Measurements from ENCODE around the gene KRTAP10-12.
"Not testable (repeated sequence)": the region's sequence is repeated elsewhere in the genome, so short reads cannot be mapped to it uniquely, and the experiment has no call there.

Gene KRTAP10-12, protein sequence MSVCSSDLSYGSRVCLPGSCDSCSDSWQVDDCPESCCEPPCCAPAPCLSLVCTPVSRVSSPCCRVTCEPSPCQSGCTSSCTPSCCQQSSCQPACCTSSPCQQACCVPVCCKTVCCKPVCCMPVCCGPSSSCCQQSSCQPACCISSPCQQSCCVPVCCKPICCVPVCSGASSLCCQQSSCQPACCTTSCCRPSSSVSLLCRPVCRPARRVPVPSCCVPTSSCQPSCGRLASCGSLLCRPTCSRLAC

DNA sequence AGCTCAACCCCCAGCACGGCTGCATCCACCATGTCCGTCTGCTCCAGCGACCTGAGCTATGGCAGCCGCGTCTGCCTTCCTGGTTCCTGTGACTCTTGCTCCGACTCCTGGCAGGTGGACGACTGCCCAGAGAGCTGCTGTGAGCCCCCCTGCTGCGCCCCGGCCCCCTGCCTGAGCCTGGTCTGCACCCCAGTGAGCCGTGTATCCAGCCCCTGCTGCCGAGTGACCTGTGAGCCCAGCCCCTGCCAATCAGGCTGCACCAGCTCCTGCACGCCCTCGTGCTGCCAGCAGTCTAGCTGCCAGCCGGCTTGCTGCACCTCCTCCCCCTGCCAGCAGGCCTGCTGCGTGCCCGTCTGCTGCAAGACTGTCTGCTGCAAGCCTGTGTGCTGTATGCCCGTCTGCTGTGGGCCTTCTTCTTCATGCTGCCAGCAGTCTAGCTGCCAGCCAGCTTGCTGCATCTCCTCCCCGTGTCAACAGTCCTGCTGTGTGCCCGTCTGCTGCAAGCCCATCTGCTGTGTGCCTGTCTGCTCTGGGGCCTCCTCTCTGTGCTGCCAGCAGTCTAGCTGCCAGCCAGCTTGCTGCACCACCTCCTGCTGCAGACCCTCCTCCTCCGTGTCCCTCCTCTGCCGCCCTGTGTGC lies at the start of gene KRTAP10-12:
Gene KRTAP10-12, plus strand, starts transcription at position 1 of the 639 bp plus-strand sequence. Its CDS starts 30 bp downstream, at position 31.
- DNase-seq, result not testable (repeated sequence)

DNA sequence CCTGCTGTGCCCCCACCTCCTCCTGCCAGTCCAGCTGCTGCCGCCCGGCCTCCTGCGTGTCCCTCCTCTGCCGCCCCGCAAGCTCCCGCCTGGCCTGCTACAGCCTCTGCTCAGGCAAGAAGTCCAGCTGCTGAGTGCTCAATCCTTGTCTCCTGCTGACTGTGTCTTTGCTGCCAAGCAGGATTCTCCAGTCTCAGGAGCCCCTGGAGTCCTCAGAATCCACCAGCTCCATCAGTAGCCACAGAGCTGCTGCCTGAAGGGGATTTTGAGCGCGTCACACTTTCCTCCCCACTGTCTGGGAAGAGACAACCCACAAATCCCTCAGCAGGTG lies 49.8 kb upstream of the KRTAP10-12 start:
- no peak for DNase-seq

DNA sequence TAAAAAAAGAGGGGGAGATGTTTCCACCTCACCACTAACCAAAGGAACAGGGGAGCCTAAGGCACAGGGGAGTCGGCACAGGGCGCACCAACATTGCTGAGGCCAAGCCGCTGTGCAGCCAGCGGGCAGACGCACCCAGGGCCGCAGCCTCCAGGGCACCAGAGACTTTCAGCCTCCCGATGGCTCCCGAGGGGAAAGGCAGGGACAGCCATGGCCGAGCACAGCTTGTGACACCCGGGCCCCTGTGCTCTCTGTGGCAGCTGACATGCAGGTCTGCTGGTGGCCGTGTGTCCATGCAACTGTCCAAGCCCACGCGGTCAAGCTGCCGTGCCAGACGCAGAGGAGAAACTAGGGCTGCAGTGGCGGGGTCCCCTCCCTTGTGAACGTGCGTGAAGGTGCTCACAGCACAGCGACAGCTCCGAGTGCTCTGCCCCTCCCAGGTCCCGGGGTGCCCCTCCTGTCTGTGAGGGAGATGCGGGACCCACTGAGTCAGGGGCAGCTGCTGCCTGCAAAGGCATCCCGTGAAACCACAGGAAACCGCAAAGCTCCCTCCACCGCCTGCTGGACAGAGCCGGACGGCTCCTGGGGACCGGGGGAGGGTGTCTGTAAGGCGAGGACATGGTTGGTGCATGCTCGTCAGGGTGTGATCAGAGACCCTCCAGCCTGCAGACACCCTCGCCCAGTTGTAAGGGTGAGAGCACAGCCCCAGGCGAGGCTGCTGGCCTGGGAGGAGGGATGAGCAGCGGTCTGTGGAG lies 48.2 kb upstream of the KRTAP10-12 start:
- DNase-seq, result no peak

DNA sequence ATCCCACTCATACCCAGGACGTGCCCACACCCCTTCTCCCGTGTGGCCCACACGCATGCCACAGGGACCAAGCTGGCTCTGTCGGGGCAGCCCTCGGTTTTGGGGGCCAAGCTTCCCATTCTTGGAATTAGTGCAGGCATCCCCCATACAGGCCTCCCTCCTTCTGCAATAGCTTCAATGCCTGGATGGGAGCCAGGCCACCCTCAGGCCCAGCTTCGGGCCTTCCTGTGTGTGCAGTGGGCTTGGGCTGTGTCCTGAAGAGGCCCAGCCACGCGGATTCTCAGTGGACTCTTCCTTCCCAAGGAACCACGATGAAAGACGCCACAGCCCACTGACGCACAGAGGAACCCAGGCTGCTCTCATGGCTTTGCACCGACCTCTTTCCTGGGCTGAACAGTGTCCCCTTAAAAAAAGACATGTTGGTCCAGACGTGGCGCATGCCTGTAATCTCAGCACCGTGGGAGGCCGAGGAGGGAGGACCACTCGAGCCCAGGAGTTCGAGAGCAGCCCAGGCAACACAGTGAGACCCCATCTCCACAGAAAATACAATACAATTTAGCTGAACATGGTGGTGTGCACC lies 47.4 kb upstream of the KRTAP10-12 start:
- DNase-seq, result no peak

DNA sequence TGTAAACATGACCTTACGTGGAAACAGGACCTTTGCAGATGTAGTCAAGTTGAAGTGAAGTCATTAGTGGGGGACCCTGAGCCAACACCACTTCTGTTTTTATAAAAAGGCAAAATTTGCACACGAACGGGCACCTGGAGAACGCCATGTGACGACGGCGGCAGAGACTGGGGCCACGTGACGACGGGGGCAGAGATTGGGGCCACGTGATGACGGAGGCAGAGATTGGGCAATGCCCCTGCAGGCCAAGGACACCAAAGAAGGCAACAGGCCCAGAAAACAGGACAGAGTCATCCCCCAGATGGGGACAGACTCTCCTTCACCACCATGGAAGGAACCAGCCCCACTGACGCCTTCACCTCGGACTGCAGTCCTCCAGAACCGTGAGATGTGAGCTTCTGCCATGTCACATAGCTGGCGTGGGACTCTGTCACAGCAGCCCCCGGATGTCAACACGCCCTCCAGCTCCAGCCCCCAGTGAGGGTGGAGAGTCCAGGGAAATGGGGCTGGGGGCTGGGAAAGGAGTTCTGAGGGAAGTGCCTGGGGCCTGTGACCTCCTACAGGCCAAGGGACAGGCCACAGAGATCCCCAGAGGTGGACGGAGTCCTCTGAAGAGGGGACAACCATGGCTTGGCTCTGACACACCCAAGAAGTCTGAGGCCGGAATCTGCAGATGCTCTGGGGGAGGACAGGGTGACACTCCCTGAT lies 46.6 kb upstream of the KRTAP10-12 start:
- DNase-seq, result no peak

DNA sequence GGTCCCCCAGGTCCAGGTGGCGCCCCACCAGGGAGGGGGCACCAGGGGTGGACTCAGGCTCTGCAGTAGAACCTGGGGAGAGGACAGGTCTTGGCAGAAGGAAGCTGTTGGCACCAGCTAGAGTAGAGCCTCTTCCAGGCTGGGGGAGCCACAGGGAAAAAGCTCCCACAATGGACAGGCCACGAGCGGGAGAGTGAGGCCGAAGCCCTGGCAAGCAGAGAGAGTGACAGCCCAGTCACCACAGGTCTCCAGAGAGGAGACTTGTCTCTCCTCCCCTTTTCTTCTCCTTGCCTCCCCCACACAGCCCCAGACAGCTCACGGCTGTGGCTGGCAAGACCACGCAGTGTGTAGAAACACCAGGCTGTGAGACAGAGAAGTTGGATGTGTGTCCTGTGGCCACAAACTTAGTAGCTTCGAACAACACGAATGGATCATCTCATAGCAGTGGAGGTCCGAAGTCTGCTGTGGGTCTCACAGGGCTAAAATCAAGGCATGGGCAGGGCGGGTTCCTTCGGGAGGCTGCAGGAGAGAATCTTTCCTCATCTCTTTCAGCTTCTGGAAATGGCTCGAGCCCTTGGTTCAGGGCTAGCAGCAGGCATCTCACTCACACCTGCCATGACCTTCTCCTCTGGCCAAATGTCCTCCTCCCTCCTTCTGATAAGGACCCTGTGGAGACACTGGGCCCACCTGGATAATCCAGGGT lies 45.8 kb upstream of the KRTAP10-12 start:
- DNase-seq, result no peak

DNA sequence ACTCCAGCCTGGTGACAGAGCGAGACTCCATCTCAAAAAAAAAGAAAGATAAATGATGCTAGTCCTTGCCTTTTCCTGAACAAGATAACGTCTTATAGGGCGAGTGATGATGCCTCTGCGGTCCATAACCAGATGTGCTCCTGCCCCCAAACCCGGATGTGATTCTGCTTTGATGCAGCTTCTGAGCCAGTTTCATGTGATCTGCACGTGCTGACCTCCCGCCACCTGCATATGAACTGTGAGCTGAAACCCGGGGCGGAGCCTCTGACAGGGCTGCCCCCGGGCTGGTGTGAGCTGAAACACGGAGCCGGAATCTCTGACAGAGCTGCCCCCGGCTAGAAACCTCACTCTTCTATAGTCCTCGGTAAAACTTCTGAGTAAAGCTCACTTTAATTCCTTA lies 43.8 kb upstream of the KRTAP10-12 start:
- no peak for DNase-seq

DNA sequence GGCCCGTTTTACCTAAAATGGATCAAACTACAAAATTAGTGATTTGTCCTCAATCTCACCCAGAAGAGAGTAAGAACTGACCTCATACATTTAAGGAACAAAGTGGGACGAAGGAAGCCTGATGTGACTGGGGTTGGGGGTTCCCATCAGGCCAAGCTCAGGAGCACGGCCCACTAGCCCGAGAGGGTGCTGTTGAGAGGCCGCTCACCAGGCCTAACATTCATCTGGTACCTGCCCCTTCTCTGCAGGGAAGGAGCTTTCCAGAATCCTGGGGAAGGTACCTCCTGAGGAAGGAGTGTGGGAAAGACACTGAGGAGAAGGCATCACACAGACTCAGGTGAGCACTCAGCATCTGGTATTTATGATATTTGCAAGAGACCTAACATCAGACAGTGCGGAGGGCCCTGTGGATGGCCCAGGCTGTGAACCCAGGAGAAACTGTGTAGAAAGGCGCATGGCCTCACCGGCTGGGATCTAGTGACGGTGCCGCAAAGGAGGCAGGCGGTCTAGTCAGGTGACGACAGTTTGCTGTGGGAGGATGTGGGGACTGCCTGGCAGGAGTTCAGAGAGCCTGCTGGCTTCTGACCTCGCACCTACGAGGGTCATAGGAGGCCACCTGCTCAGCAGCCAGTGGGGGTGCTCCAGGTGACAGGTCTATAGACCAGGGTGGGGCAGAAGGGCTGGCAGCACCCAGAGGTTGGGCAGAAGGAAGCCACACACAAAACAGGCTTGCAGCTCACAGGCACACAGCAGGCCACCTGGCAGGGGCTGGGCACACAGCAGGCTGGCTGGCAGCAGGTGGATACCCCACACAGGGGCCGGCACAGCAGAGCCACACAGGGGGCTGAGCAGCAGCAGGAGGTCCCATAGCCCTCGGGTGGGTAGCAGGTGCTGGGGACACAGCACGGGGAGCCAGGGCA lies 43.1 kb upstream of the KRTAP10-12 start:
- peak; percentile 83 for DNase-seq

DNA sequence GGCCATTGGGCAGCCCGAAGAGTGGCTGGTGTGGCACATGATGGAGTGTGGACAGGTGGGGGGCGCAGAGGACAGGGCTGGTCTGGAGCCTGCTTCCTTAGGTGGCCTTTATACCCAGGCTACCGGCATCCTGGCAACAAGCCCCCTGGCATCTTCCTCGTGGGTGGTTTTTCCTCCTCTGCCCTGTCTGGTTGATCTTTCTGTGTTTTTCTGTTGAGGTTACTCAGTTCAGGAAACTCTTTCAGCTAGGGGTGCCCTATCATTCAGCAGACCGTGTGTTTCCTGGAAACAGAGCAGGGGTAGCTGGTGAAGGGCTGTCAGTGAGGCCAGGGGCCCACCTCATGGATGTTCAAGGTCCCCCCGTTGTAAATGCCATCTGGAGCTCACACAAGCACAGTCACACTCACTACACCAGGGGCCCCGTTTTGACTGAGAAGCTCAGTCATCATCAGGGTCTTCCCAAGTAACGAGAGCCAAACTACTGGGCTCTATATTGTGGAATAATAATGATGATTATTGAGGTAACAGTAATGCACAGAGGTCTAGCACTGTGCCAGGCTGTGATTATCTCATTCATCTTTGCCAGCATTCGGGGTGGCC lies 42.3 kb upstream of the KRTAP10-12 start, which contains the start of gene KRTAP12-4:
Gene KRTAP12-4, minus strand, starts transcription at position 84 of the 600 bp plus-strand sequence. Its CDS starts 45 bp downstream, at position 39.
- no peak for DNase-seq

DNA sequence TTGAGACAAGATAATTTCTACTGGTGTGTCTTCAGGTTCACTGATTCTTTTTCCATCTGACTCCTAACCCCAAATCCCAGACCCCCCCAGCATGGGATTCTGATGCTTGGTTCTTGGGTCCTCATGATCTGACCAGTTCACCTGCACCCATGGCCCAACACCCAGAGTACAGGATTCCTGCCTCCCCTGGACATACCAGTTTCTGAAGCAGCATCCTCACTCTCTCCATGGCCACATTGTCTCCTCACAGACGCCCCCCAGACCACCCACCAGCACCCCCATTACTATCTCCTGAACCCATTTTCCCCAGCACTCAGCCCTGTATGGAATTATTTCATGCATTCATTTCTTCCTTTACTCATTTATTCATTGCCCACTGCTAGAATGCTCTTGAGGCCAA lies 40.1 kb upstream of the KRTAP10-12 start:
- DNase-seq, result no peak

DNA sequence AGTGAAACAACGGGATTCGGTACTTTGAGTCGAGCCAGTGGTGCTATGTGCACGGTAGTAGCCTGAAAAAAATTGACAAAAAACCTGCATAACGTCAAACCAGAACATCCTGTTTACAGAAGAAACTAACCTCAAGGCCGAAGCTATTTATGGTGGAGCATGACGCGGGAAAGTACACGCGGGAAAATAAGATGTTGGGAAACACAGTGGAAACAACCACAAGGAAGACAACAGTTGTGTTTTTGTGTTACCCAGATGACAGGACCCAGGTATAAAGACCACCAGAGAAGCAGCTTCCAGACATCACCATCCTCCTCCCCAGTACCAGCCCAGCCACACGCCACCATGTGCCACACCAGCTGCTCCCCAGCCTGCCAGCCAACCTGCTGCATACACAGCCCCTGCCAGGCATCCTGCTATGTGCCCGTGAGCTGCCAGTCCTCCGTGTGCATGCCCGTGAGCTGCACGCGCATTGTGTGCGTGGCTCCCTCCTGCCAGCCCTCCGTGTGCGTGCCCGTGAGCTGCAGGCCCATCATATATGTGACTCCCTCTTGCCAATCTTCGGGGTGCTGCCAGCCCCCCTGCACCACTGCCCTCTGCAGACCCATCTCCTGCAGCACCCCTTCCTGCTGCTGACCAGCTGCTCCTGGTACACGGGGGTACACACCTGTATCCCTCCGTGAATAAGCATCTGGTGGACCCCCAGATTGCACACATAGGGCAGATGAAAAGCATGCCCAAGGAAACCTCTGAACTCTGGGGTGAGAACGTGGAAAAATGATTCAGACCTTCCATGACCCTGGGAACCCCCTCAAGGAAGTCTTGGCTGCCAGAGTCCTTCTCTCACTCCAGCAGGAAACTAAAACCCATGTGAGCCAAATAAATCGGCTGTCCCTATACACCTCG lies 39.1 kb upstream of the KRTAP10-12 start, which contains the start of gene KRTAP12-3:
Gene KRTAP12-3, plus strand, starts transcription at position 298 of the 906 bp plus-strand sequence. Its CDS starts 48 bp downstream, at position 346.
- DNase-seq, result peak; percentile 65

DNA sequence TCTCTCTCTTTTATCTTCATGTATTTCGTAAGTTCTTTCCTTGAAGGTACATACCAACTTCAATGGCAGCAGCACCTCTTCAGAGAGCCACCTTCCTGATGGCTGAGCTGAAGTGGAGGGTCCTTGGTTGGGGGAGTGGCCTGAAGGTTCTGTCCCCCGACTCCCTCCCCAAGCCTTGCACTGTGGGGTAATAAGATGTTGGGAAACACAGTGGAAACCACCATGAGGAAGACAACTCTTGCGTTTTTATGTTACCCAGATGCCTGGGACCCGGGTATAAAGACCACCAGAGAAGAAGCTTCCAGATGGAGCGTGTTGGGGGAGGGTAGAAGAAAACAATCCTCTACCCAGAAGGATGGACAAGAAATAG lies 38.4 kb upstream of the KRTAP10-12 start:
- no peak for DNase-seq

DNA sequence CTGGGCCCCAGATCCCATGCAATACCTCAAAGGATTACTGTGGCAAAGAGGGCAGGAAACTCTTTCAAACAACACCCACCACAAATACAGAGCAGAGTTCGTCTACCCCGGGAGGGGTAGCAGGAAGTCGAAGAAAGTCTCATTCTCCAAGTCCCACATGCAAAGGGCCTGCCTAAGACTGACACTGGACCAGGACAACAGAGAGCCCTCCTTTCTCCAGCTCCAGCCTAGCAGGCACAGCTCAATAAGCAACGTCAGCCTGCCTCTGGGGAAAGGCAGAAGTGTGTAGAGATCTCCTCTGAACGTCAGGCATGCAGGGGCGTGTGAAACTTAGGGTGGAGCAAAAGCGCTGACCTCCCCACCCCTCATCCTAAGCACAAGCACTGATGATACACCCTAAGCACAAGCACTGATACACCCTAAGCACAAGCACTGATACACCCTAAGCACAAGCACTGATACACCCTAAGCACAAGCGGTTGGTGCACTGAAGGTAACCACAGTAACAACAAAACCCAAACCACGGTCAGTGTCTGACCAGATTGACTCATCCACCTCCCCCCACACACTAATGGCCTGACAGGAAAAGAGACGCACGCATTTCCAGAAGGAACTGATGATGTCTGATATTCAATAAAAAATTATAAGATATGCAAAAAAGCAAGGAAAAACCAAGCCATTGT lies 37.9 kb upstream of the KRTAP10-12 start:
- DNase-seq, result no peak

DNA sequence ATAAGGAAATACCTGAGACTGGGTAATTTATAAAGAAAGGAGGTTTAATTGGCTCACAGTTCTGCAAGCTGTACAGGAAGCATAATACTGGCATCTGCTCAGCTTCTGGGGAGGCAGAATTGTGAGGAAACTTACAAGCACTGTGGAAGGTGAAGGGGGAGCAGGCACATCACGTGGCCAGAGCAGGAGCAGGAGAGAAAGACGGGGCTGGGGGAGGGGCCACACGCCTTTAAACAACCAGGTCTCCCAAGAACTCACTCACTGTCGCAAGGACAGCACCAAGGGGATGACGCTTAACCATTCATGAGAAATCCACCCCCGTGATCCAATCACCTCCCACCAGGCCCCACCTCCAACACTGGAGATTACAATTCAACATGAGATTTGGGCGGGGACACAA lies 35.4 kb upstream of the KRTAP10-12 start:
- DNase-seq, result not testable (repeated sequence)

DNA sequence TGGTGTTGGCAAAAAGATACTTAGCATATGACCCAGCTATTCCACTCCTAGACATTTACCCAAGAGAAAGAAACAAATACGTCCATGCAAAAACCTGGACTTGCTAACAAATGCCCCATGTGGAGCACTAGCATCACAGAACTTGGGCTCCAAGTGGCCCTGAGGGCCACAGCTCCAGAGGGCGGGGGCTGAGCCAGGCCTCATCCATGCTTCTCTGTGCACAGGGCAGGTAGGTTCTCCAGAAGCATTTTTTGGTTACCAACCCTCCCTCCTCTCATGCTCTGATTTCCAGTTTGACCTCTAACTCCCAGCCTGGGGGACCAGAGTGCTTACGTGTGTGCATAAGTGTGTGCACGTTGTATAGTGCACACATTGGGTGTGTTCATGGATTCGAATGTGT lies 32.3 kb upstream of the KRTAP10-12 start:
- no peak for DNase-seq

DNA sequence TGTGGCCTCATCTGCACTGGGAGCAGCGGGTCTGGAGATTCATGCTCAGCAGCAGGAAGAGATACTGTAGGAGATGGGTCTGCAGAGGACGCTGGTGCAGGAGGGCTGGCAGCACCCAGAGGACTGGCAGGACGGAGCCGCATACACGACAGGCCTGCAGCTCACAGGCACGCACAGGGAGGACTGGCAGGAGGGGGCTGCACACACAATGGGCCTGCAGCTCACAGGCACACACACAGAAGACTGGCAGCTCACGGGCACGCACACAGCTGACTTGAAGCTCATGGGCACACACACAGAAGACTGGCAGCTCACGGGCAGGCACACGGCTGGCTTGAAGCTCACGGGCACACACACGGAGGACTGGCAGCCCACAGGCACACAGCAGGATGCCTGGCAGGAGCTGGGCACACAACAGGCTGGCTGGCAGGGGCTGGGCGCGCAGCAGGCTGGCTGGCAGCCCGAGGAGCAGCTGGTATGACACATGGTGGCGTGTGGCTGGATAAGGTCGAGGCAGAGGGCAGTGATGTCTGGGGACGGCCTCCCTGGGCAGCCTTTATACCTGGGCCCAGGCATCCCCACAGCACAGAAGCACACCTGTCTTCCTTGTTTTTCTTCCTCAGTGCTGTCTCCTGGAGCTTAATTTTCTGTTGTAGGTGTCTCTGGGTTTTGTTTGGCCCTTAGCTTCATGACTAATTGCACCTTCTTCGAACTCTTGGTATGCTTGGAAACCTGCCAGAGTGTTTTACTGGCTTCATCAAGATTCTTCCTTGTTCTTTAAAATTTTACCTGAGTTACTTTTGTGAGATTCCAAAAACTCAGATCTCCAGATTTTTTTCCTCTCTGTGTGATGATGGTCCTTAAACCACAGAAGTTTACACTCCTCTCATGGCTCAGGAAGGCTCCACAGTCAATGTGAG lies 30.3 kb upstream of the KRTAP10-12 start, which contains the start of gene KRTAP12-2:
Gene KRTAP12-2, minus strand, starts transcription at position 527 of the 920 bp plus-strand sequence. Its CDS starts 41 bp downstream, at position 486.
- no peak for DNase-seq

DNA sequence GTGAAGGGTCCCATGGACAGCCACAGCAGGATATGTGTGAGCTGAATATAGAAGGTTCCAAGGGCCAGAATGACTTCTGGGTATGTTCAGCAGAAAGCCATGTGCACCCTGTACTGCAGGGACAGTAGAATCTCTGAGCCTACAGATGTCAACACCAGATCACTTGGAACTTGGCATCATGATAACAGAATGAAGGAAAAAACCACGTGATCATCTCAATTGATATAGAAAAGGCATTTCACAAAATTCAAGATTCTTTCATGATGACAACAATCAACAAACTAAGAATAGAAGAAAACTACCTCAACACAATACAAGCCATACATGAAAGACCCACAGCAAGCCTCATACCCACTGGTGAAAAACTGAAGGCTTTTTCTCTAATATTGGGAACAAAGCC lies 29.4 kb upstream of the KRTAP10-12 start:
- no peak for DNase-seq

All from CD4-positive, alpha-beta T cell treated with Interleukin-15 for 1 hour (primary cell).